WTC11 (cell line): ENCODE results near the gene QRICH2. TPM values are rescaled to one million over a fixed set of nuclear protein-coding genes. Genes with fewer than 3 reads are reported as not detected.
A peak's percentile ranks its signal among the peaks of the same experiment; 100 is the strongest.

Experiments used
- ATAC-seq: fragments of 200-7000 bp; cut with Tn5 transposase; 2 replicates; pipeline ENCODE4 v1.10.0; 2021; ENCODE audit warnings: mild to moderate bottlenecking, moderate library complexity
- CTCF ChIA-PET: fragments of 300-600 bp; sonication (Branson Sonifier 250); formaldehyde crosslinking; loops from one replicate; lab custom pipeline; 2021; ENCODE audit warnings: antibody characterized with exemption; lab: Charles Lee
- POLR2A ChIA-PET: fragments of 350-600 bp; sonication (Branson Sonifier 250); formaldehyde crosslinking; loops from one replicate; lab custom pipeline; 2021; ENCODE audit warnings: antibody characterized with exemption; lab: Charles Lee
- DNase-seq: peaks from one replicate; pipeline ENCODE4 v3.0.0; 2021; ENCODE audit warnings: low spot score
- H3K27ac Mint-ChIP-seq: 2 replicates; pipeline ENCODE4 v1.8.0; 2021; ENCODE audit warnings: mixed read lengths
- H3K27me3 Mint-ChIP-seq: 2 replicates; pipeline ENCODE4 v1.8.0; 2021; ENCODE audit warnings: low read depth, mild to moderate bottlenecking, moderate library complexity, mixed read lengths
- H3K36me3 Mint-ChIP-seq: 2 replicates; pipeline ENCODE4 v1.8.0; 2021; ENCODE audit warnings: mixed read lengths
- H3K4me1 Mint-ChIP-seq: 2 replicates; pipeline ENCODE4 v1.8.0; 2022; ENCODE audit warnings: mixed read lengths
- H3K4me3 Mint-ChIP-seq: 2 replicates; pipeline ENCODE4 v1.8.0; 2021; ENCODE audit warnings: mild to moderate bottlenecking, moderate library complexity, mixed read lengths
- H3K9me3 Mint-ChIP-seq: 2 replicates; pipeline ENCODE4 v1.8.0; 2021; ENCODE audit warnings: mixed read lengths
- GABPB1 ChIP-seq: sonication (generic); formaldehyde crosslinking; IDR thresholded peaks from 2 replicates; pipeline ENCODE4 v1.8.1; 2023; ENCODE audit warnings: mild to moderate bottlenecking, missing genetic modification reagents
- KAT7 ChIP-seq: sonication (generic); formaldehyde crosslinking; IDR thresholded peaks from 2 replicates; pipeline ENCODE4 v1.8.1; 2023; ENCODE audit warnings: missing genetic modification reagents, mild to moderate bottlenecking, borderline replicate concordance
- MAX ChIP-seq: sonication (generic); formaldehyde crosslinking; IDR thresholded peaks from 2 replicates; pipeline ENCODE4 v1.8.0; 2022; ENCODE audit warnings: mild to moderate bottlenecking, missing genetic modification reagents
- TP53 ChIP-seq: sonication (generic); formaldehyde crosslinking; IDR thresholded peaks from 2 replicates; pipeline ENCODE4 v1.8.1; 2023; ENCODE audit warnings: mild to moderate bottlenecking, missing genetic modification reagents
- USF1 ChIP-seq: sonication (generic); formaldehyde crosslinking; IDR thresholded peaks from 2 replicates; pipeline ENCODE4 v1.8.0; 2022; ENCODE audit warnings: mild to moderate bottlenecking, missing genetic modification reagents
- ZNF121 ChIP-seq: sonication (generic); formaldehyde crosslinking; IDR thresholded peaks from 2 replicates; pipeline ENCODE4 v1.8.0; 2023; ENCODE audit warnings: missing genetic modification reagents
- total RNA-seq: library from RNA; stranded (reverse); gene quantifications from 3 replicates; pipeline ENCODE4 v1.2.3, GENCODE V29; 2021
- TF ChIP-seq, protein P1 (sequence below): sonication (generic); formaldehyde crosslinking; IDR thresholded peaks from 2 replicates; pipeline ENCODE4 v1.8.1; 2023; ENCODE audit warnings: mild to moderate bottlenecking, missing genetic modification reagents, moderate library complexity
- TF ChIP-seq, protein P2 (sequence below): sonication (generic); formaldehyde crosslinking; IDR thresholded peaks from 2 replicates; pipeline ENCODE4 v1.8.0; 2022; ENCODE audit warnings: mild to moderate bottlenecking, missing genetic modification reagents
- TF ChIP-seq, protein P3 (sequence below): sonication (generic); formaldehyde crosslinking; IDR thresholded peaks from 2 replicates; pipeline ENCODE4 v1.8.1; 2022; ENCODE audit warnings: low read depth, missing genetic modification reagents, borderline replicate concordance
- TF ChIP-seq, protein P4 (sequence below): sonication (generic); formaldehyde crosslinking; IDR thresholded peaks from 2 replicates; pipeline ENCODE4 v1.8.1; 2023; ENCODE audit warnings: mild to moderate bottlenecking, missing genetic modification reagents, moderate library complexity
- TF ChIP-seq, protein P5 (sequence below): sonication (generic); formaldehyde crosslinking; conservative IDR thresholded peaks from 2 replicates; pipeline ENCODE4 v1.8.1; 2023; ENCODE audit warnings: mild to moderate bottlenecking, low read depth, missing genetic modification reagents, moderate library complexity
- TF ChIP-seq, protein P6 (sequence below): sonication (generic); formaldehyde crosslinking; IDR thresholded peaks from 2 replicates; pipeline ENCODE4 v1.8.1; 2022; ENCODE audit warnings: low read depth, mild to moderate bottlenecking, moderate library complexity, missing genetic modification reagents, borderline replicate concordance

QRICH2 gene
- total RNA-seq, 1 experiment from 2014 or later: 1.5 TPM

GRCh38 chr17:76271669-76272540 lies 36.2 kb downstream of the QRICH2 start:
- ChIA-PET POLR2A (interaction anchor here (0.7 to 1.3 kb wide), 4 partner anchors 10 to 166 kb away, joined by 3 to 4 read pairs (median 3); no protein-coding TSS in a partner anchor), CTCF (interaction anchor here (0.7 to 6.3 kb wide), 8 partner anchors 8 to 257 kb away, joined by 3 to 58 read pairs (median 6); no protein-coding TSS in a partner anchor)
- H3K9me3 Mint-ChIP-seq: no peaks in the 10 kb centered on the region
- H3K36me3 Mint-ChIP-seq: peaks cover 7% of the 10 kb centered on the region; the same call in 1 of the 2 replicates
- peak; percentile 60; the same call in 1 of the 2 replicates for TF ChIP-seq TP53 (CRISPR knock-in tag)
- TF ChIP-seq USF1 (CRISPR knock-in tag): no peak
- TF ChIP-seq, protein P1, sequence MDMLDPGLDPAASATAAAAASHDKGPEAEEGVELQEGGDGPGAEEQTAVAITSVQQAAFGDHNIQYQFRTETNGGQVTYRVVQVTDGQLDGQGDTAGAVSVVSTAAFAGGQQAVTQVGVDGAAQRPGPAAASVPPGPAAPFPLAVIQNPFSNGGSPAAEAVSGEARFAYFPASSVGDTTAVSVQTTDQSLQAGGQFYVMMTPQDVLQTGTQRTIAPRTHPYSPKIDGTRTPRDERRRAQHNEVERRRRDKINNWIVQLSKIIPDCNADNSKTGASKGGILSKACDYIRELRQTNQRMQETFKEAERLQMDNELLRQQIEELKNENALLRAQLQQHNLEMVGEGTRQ (CRISPR knock-in tag): 0 out of 2 replicates have a peak, but pooled peaks have one; percentile 32
- TF ChIP-seq MAX (CRISPR knock-in tag): peak; percentile 23; the same call in 1 of the 2 replicates
- no peak overlapping the region for H3K27ac Mint-ChIP-seq
- H3K4me1 Mint-ChIP-seq: peaks cover 27% of the 10 kb centered on the region
- DNase-seq (peak; percentile 45), ATAC-seq (peak; percentile 45)
- H3K4me3 Mint-ChIP-seq: no peak overlapping the region
- H3K27me3 Mint-ChIP-seq: no peaks in the 10 kb centered on the region

GRCh38 chr17:76270770-76271668 lies 37.1 kb downstream of the QRICH2 start:
- no peaks in the 10 kb centered on the region for H3K9me3 Mint-ChIP-seq
- TF ChIP-seq GABPB1: no peak
- TF ChIP-seq ZNF121 (CRISPR knock-in tag): no peak
- TF ChIP-seq, protein P2, sequence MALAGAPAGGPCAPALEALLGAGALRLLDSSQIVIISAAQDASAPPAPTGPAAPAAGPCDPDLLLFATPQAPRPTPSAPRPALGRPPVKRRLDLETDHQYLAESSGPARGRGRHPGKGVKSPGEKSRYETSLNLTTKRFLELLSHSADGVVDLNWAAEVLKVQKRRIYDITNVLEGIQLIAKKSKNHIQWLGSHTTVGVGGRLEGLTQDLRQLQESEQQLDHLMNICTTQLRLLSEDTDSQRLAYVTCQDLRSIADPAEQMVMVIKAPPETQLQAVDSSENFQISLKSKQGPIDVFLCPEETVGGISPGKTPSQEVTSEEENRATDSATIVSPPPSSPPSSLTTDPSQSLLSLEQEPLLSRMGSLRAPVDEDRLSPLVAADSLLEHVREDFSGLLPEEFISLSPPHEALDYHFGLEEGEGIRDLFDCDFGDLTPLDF (CRISPR knock-in tag): no peak
- TF ChIP-seq, protein P3, sequence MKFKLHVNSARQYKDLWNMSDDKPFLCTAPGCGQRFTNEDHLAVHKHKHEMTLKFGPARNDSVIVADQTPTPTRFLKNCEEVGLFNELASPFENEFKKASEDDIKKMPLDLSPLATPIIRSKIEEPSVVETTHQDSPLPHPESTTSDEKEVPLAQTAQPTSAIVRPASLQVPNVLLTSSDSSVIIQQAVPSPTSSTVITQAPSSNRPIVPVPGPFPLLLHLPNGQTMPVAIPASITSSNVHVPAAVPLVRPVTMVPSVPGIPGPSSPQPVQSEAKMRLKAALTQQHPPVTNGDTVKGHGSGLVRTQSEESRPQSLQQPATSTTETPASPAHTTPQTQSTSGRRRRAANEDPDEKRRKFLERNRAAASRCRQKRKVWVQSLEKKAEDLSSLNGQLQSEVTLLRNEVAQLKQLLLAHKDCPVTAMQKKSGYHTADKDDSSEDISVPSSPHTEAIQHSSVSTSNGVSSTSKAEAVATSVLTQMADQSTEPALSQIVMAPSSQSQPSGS (CRISPR knock-in tag): no peak
- TF ChIP-seq KAT7 (CRISPR knock-in tag): no peak
- TF ChIP-seq, protein P4, sequence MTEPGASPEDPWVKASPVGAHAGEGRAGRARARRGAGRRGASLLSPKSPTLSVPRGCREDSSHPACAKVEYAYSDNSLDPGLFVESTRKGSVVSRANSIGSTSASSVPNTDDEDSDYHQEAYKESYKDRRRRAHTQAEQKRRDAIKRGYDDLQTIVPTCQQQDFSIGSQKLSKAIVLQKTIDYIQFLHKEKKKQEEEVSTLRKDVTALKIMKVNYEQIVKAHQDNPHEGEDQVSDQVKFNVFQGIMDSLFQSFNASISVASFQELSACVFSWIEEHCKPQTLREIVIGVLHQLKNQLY: no peak
- TF ChIP-seq, protein P5, sequence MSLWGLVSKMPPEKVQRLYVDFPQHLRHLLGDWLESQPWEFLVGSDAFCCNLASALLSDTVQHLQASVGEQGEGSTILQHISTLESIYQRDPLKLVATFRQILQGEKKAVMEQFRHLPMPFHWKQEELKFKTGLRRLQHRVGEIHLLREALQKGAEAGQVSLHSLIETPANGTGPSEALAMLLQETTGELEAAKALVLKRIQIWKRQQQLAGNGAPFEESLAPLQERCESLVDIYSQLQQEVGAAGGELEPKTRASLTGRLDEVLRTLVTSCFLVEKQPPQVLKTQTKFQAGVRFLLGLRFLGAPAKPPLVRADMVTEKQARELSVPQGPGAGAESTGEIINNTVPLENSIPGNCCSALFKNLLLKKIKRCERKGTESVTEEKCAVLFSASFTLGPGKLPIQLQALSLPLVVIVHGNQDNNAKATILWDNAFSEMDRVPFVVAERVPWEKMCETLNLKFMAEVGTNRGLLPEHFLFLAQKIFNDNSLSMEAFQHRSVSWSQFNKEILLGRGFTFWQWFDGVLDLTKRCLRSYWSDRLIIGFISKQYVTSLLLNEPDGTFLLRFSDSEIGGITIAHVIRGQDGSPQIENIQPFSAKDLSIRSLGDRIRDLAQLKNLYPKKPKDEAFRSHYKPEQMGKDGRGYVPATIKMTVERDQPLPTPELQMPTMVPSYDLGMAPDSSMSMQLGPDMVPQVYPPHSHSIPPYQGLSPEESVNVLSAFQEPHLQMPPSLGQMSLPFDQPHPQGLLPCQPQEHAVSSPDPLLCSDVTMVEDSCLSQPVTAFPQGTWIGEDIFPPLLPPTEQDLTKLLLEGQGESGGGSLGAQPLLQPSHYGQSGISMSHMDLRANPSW: no peak
- TF ChIP-seq, protein P6, sequence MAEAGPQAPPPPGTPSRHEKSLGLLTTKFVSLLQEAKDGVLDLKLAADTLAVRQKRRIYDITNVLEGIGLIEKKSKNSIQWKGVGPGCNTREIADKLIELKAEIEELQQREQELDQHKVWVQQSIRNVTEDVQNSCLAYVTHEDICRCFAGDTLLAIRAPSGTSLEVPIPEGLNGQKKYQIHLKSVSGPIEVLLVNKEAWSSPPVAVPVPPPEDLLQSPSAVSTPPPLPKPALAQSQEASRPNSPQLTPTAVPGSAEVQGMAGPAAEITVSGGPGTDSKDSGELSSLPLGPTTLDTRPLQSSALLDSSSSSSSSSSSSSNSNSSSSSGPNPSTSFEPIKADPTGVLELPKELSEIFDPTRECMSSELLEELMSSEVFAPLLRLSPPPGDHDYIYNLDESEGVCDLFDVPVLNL (CRISPR knock-in tag): no peak
- H3K27ac Mint-ChIP-seq: no peak overlapping the region
- CTCF ChIA-PET: interaction anchor here (0.7 to 6.3 kb wide), 6 partner anchors 9 to 257 kb away, joined by 3 to 58 read pairs (median 6); no protein-coding TSS in a partner anchor
- DNase-seq (no peak), ATAC-seq (no peak)
- H3K27me3 Mint-ChIP-seq: no peaks in the 10 kb centered on the region
- peaks cover 7% of the 10 kb centered on the region; the same call in 1 of the 2 replicates for H3K36me3 Mint-ChIP-seq
- no peak overlapping the region for H3K4me3 Mint-ChIP-seq
- POLR2A ChIA-PET: no interaction called here
- peaks cover 34% of the 10 kb centered on the region for H3K4me1 Mint-ChIP-seq
